Right cardiac atrium (tissue), 5 donors: ENCODE results near the gene HNRNPK. TPM values are rescaled to one million over a fixed set of nuclear protein-coding genes. Genes with fewer than 3 reads are reported as not detected.

Experiments
- ATAC-seq, 2 donors: fragments of 200-7000 bp; cut with Tn5 transposase; one replicate each; pipeline versions ENCODE4 v1.8.0 to v1.9.1; 2020; ENCODE audit warnings: moderate library complexity in 2 of 2, mild to moderate bottlenecking in 1 of 2
- DNase-seq, 3 donors: peaks; one replicate each; pipeline ENCODE4 v3.0.0-alpha.2; 2020
- H3K27ac ChIP-seq: one replicate; pipeline ENCODE4 v1.5.1; 2013; ENCODE audit warnings: mild to moderate bottlenecking, low read length, control low read depth, moderate library complexity
- H3K27me3 ChIP-seq: one replicate; pipeline ENCODE4 v1.6.1; 2013; ENCODE audit not compliant: control insufficient read depth, insufficient read depth
- H3K4me1 ChIP-seq: one replicate; pipeline ENCODE4 v1.6.1; 2013; ENCODE audit warnings: low read length; ENCODE audit not compliant: control insufficient read depth, insufficient read depth
- H3K4me3 ChIP-seq: one replicate; pipeline ENCODE4 v1.5.1; 2013; ENCODE audit warnings: low read length, control low read depth
- H3K9me3 ChIP-seq: one replicate; pipeline ENCODE4 v1.6.1; 2013; ENCODE audit warnings: low read length; ENCODE audit not compliant: control insufficient read depth
- WGBS: extraction: QIAGEN DNeasy Blood & Tissue Kit; methylation state at CpG from one replicate; pipeline ENCODE4 v1.1.7; 2013; 5-methylcytosine and 5-hydroxymethylcytosine counted together
- intact Hi-C, 4 donors: fragments of 100-400 bp; cut with DNase I; formaldehyde crosslinking; loops; one replicate each; pipeline versions ENCODE4 v1.11.0 to v1.14.0; 2022 to 2023
- polyA plus RNA-seq: library from polyadenylated mRNA; stranded (reverse); fragments of 200-250 nt; gene quantifications from one replicate; pipeline ENCODE4 v1.2.3, GENCODE V29; 2013
- total RNA-seq, 4 donors: library from RNA; stranded (reverse); fragmentation: NEBNext Ultra II Directional; extraction: Animal tissue kit (Norgen Biotek cat#: 25700); gene quantifications; one replicate each; pipeline ENCODE4 v1.2.1, GENCODE V29; 2021
- donor health status: healthy with polysubstance abuse.
- donor health status: DM: no; HTN: yes; CAD: no.
- donor health status: DM: no; HTN: no; CAD: no.
- donor health status: DM: no; HTN: yes; CAD: no; lungs with severe emphysema.
- donor health status: DM: yes; HTN: yes; CAD: no.

Gene HNRNPK
- total and polyA plus RNA-seq, 5 donors: 215 to 327 (median 308) TPM

- H3K27ac ChIP-seq: no peak overlapping the region
- H3K4me1 ChIP-seq: no peaks in the 10 kb centered on the region
- no peak for DNase-seq
- no peak overlapping the region for H3K4me3 ChIP-seq
- H3K27me3 ChIP-seq: no peaks in the 10 kb centered on the region
- intact Hi-C loops: no loop called here
- no peaks in the 10 kb centered on the region for H3K9me3 ChIP-seq
- no peak for ATAC-seq
These were observed 12.9 kb upstream of the HNRNPK start for GRCh38 chr9:83992901-83993300.

DNA sequence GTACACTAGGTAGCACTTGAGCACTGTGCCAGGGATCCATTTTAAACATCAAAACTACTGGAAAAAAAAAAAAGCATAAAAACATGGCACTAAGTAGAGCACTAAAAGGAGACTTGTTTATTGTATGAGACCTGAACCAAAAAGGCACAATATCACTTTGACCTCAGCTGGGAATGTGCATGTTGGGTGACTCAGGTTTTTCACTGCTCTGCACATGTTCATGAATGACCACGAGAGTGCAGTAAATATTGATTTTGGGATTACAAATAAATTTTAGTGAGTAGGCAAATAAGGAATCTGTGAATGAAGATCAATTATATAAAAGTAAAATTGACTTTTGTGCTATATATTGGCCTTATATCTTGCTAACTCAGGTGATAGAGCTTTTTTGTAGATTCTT, 12.4 kb upstream of the HNRNPK start:
- H3K4me1 ChIP-seq: no peaks in the 10 kb centered on the region
- no peak overlapping the region for H3K4me3 ChIP-seq
- H3K27me3 ChIP-seq: no peaks in the 10 kb centered on the region
- intact Hi-C loops: no loop called here
- DNase-seq (no peak), ATAC-seq (no peak)
- H3K9me3 ChIP-seq: no peaks in the 10 kb centered on the region
- WGBS: 92% methylated on average over 1 of the region's 1 CpG
- H3K27ac ChIP-seq: no peak overlapping the region

- no peak for ATAC-seq
- DNase-seq: no peak
- intact Hi-C loops: no loop called here
- H3K27ac ChIP-seq: no peak overlapping the region
- WGBS: 93% methylated on average over 1 of the region's 1 CpG
- H3K4me1 ChIP-seq: no peaks in the 10 kb centered on the region
- no peaks in the 10 kb centered on the region for H3K9me3 ChIP-seq
- no peaks in the 10 kb centered on the region for H3K27me3 ChIP-seq
- H3K4me3 ChIP-seq: no peak overlapping the region
These were observed 11.3 kb upstream of the HNRNPK start for GRCh38 chr9:83991355-83991754.

DNA sequence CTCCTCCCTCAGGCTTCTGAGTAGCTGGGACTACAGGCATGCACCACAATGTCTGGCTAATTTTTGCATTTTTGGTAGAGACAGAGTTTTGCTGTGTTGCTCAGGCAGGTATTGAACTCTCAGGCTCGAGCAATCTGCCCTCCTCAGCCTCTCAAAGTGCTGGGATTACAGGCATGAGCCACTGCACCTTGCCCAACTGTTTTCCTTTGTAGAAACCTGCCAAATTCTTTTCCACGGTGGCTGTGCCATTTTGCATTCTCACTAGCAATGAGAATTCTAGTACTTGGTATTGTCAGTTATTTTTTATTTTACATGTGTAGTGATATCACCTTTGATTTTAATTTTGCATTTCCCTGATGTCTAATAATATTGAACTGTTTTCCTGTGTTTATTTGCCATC, 8.4 kb upstream of the HNRNPK start:
- Histone ChIP-seq H3K4me3 (no peak overlapping the region), H3K27ac (no peak overlapping the region), H3K9me3 (no peaks in the 10 kb centered on the region), H3K4me1 (no peaks in the 10 kb centered on the region), H3K27me3 (no peaks in the 10 kb centered on the region)
- intact Hi-C loops: no loop called here
- DNase-seq (no peak), ATAC-seq (no peak)
- 84% methylated on average over 2 of the region's 2 CpGs for WGBS

DNA sequence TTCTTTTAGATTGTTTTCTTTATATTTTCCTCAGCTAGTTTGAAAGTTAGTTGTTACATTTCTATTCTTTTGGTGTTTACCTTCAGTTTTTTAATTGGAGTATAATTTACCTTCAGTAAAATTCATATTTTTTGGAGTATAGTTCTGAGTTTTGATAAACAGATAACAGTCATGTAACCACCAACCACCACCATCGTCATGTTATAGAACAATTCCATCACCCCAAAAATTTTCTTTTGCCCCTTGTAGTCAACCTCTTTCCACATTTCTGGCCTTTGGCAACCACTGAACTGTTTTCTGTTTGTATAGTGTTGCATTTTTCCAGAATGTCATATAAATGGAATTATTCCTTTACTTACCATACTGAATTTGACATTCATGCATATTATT, 7.4 kb upstream of the HNRNPK start:
- ATAC-seq (no peak), DNase-seq (no peak)
- Histone ChIP-seq H3K27me3 (no peaks in the 10 kb centered on the region), H3K27ac (no peak overlapping the region), H3K4me1 (no peaks in the 10 kb centered on the region), H3K9me3 (no peaks in the 10 kb centered on the region), H3K4me3 (no peak overlapping the region)
- intact Hi-C loops: no loop called here
- WGBS: 92% methylated on average over 1 of the region's 1 CpG

- H3K27me3 ChIP-seq: no peaks in the 10 kb centered on the region
- DNase-seq (no peak), ATAC-seq (peak in 1 of 2 donors; percentile 57)
- no peaks in the 10 kb centered on the region for H3K4me1 ChIP-seq
- H3K9me3 ChIP-seq: no peaks in the 10 kb centered on the region
- no peak overlapping the region for H3K4me3 ChIP-seq
- no peak overlapping the region for H3K27ac ChIP-seq
- WGBS: 78% methylated on average over 11 of the region's 11 CpGs
- intact Hi-C loops: no loop called here
These were observed 6.9 kb upstream of the HNRNPK start for GRCh38 chr9:83986765-83987401.

GRCh38 chr9:83986195-83986594, 6.2 kb upstream of the HNRNPK start:
- DNase-seq (no peak), ATAC-seq (no peak)
- Histone ChIP-seq H3K4me1 (no peaks in the 10 kb centered on the region), H3K9me3 (no peaks in the 10 kb centered on the region), H3K4me3 (no peak overlapping the region), H3K27me3 (no peaks in the 10 kb centered on the region), H3K27ac (no peak overlapping the region)
- 87% methylated on average over 3 of the region's 3 CpGs for WGBS
- intact Hi-C loops: no loop called here

DNA sequence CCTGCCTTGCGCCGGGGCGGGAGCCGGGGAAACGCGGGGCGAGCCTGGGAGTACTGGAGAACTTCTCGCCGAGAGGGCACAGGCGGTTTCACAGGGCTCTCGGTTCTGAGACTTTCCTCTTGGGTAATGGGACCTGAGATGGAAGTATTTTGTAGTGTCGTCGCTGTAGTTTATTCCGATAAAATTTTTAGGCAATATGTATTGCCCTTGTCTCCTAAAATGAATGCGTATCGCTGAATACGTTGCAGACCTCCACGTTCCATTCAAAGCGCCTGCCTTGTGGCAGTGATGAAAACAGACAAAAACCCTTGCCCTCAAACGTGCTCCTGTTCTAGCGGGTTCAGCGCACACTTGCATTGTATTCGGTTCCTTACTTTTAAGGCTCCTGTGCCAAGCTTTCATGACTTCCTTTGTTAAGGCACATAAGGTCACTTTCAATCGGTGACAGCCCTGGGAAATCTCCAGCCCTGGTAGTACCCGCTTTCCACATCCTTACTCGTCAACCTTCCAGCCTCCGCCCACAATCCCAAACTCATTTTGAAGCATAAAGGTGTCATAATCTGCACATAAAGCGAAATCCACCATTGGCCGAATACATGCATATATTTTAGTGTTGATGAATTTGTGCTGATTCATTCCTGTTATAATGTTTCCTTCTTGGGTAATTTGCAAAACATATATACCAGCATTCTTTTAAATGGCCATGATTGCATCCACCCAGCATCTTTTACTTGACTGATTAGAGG, 1.3 kb upstream of the HNRNPK start:
- Histone ChIP-seq H3K27ac (peak overlapping the region; percentile 93), H3K4me3 (peak overlapping the region; percentile 73), H3K4me1 (no peaks in the 10 kb centered on the region), H3K9me3 (no peaks in the 10 kb centered on the region), H3K27me3 (no peaks in the 10 kb centered on the region)
- WGBS: 2% methylated on average over 29 of the region's 29 CpGs
- intact Hi-C loops: no loop called here
- DNase-seq (peak in 2 of 3 donors; percentile 37 to 41), ATAC-seq (no peak)

DNA sequence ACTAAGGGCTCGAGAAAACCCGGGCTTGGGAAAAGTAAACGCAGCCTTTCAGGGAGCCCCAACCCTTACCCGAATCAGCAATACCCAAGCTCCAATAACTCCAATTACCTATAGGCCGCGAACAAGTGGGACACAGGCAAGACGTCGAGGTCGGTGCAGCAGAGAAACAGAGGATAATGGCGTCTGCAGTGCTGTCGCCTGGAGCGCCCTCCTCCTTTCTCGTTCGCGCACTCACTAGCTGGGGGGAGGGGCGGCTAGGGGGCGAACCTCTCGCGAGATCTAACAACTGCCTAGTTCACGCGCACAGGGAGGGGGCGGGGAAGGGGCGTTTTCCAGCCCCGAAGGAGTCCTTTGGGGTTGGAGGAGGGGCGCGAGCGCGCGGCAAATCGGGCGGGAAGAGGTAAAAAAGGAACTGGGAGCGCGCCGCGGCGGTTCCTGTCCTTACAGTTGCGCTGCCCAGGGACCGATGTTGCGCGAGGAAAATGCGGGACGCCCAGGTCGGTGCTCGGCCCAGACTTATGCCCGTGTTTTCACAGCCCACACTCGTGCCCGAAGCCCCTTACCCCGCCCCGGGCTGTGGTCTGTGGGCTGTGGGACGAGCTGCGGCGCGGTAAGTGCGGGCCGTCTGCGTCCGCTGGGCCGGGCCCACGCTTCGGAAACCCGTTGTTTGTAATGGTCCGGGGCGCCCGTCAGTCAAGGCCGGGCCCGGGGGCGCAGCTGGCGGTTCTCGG, 545 bp upstream of the HNRNPK start, which contains the start of gene RMI1:
Gene RMI1, plus strand, starts transcription at position 411 of the 731 bp plus-strand sequence. CDS start 20,182 bp downstream, outside the sequence.
- under 1% methylated on average over 69 of the region's 69 CpGs for WGBS
- peak within 1 kb of the TSS; percentile 96 for H3K27ac ChIP-seq
- ATAC-seq (peak; percentile 95), DNase-seq (peak; percentile 100)
- intact Hi-C loops: no loop called here
- H3K4me3 ChIP-seq: peak within 1 kb of the TSS; percentile 73
- H3K27me3 ChIP-seq: no peaks in the 10 kb centered on the region
- H3K9me3 ChIP-seq: no peaks in the 10 kb centered on the region
- H3K4me1 ChIP-seq: no peaks in the 10 kb centered on the region

GRCh38 chr9:83978992-83979811, 813 bp downstream of the HNRNPK start:
- no peaks in the 10 kb centered on the region for H3K4me1 ChIP-seq

More at GRCh38 chr9:83978992-83979811, 813 bp downstream of the HNRNPK start:
- H3K9me3 ChIP-seq: no peaks in the 10 kb centered on the region
- intact Hi-C loops: loop anchor here in 2 of 4 donors (5.0 to 10.0 kb wide), 2 partner anchors 196 to 272 kb away; partner anchors contain the start of gene UBQLN1 (in 1 of the 2)
- under 1% methylated on average over 55 of the region's 55 CpGs for WGBS
- ATAC-seq: peak; percentile 82 to 85
- peak; percentile 89 to 95 (median 94) for DNase-seq
- H3K27ac ChIP-seq: peak overlapping the region; percentile 96
- H3K27me3 ChIP-seq: no peaks in the 10 kb centered on the region
- H3K4me3 ChIP-seq: peak overlapping the region; percentile 73
